ENCODE data around the gene SPATA31C1. TPM values are rescaled to one million over a fixed set of nuclear protein-coding genes. Genes with fewer than 3 reads are reported as not detected.

The SPATA31C1 gene
- total and polyA plus RNA-seq, 2 of the 8 experiments (the other 6 are each of a cell fraction or from before 2014, with no cell fraction given): 0.15 TPM; not detected in 1

DNA sequence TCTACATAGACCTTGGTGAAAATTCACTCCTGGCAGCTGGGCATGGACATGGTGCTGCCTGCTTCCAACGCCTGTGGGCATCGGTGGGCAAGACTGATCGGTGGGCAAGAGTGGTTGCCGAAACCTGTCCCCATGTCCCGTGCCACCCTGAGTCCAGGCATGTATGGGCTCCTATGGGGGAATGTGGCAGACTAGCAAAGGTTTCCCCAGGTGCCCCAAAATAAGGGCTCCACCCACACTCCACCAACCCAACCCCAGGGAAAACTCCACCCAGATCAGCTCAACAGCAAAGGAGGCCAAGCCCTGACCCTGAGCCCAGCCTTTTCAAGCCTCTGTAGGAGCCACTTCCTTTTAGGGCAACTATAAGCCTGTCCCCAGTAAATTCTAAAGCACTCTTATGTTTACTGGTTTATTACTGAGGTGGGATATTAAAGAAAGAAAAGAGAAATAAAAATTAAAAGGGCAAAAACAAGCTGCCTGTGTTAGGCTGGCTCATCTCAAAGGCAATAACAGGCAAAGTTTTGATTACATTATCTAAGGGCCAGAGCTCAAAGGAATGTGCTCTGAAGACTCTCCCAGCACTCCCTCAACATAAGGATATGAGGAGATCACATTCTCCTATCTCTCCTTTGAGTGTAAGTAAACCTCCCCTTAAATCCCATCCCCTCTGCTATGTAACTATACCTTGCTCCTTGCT lies 44.0 kb upstream of the SPATA31C1 start:
- no peak overlapping the region for H3K4ac ChIP-seq (replicated peaks; ENCODE audit: insufficient read length, low read depth, low read length)
- no peak overlapping the region for H2AK5ac ChIP-seq (ENCODE audit: low read depth, low read length)
- no peak overlapping the region for H3K9ac ChIP-seq (replicated peaks in 1 of 4; ENCODE audit: extremely low read depth in 1 of 4, low read depth in 3 of 4, low read length in 3 of 4)
- H3K4me1 ChIP-seq (replicated peaks in 1 of 4; ENCODE audit: control insufficient read depth in 3 of 4, insufficient read depth in 4 of 4, low read length in 3 of 4): peaks cover 0 to 3% (median under 1%) of the 10 kb centered on the region in 4 experiments; a peak in 2 of 7 replicates
- no peak overlapping the region for H2AFZ ChIP-seq (ENCODE audit: low read length)
- no peak for FAIRE-seq
- H3K36me3 ChIP-seq (ENCODE audit: control insufficient read depth in 2 of 4, insufficient read depth in 4 of 4, low read length in 3 of 4): no peaks in the 10 kb centered on the region
- no peak overlapping the region for H2BK15ac ChIP-seq (ENCODE audit: low read length)
- peaks cover 8% of the 10 kb centered on the region; the same call in 1 of the 2 replicates for H3K23me2 ChIP-seq (ENCODE audit: low read depth, low read length)
- CTCF ChIA-PET (ENCODE audit: partially characterized antibody): interaction anchor here (1.8 to 4.4 kb wide), 3 partner anchors 10 to 21 kb away, joined by 3 to 30 read pairs (median 4); partner anchors contain the start of gene SPATA31E1
- no peak overlapping the region for H4K91ac ChIP-seq (replicated peaks; ENCODE audit: insufficient read length, low read length)
- H3K56ac ChIP-seq (replicated peaks; ENCODE audit: insufficient read length, low read depth, low read length): no peak overlapping the region
- H2BK120ac ChIP-seq (replicated peaks; ENCODE audit: low read depth, low read length): no peak overlapping the region
- no peaks in the 10 kb centered on the region for H3K27me3 ChIP-seq (replicated peaks in 1 of 4; ENCODE audit: control insufficient read depth in 3 of 4, extremely low read depth in 1 of 4, insufficient read depth in 3 of 4, low read length in 3 of 4)
- peak in 1 of 2 experiments; percentile 29 for DNase-seq (ENCODE audit: low read depth in 1 of 2, low spot score in 2 of 2)
- no peak overlapping the region for H3K18ac ChIP-seq (ENCODE audit: extremely low read depth, low read length)
- H3K9me3 ChIP-seq (ENCODE audit: insufficient read depth in 2 of 2, low read depth in 1 of 2, low read length in 1 of 2): no peaks in the 10 kb centered on the region; a peak in 1 of 4 replicates
- POLR2A ChIA-PET (ENCODE audit: partially characterized antibody): no interaction called here
- H2BK12ac ChIP-seq (ENCODE audit: low read depth, low read length): no peak overlapping the region
- no peak overlapping the region for H4K8ac ChIP-seq (ENCODE audit: extremely low read depth, insufficient read depth, low read length)
- H3K23ac ChIP-seq (ENCODE audit: insufficient read length): no peak overlapping the region
- H3K4me2 ChIP-seq (ENCODE audit: insufficient read depth in 1 of 2, low read depth in 2 of 2, low read length in 2 of 2): no peak overlapping the region
- H3K4me3 ChIP-seq (ENCODE audit: extremely low read depth in 1 of 4, insufficient read depth in 2 of 4, low read depth in 3 of 4, low read length in 4 of 4): no peak overlapping the region
- no peak overlapping the region for H2BK5ac ChIP-seq (ENCODE audit: low read depth, low read length)
- no peak for TF ChIP-seq NRF1 (IDR thresholded peaks at IDR 0.05; ENCODE audit: low read depth, low read length)
- TF ChIP-seq POLR2AphosphoS5 (IDR thresholded peaks at IDR 0.05; ENCODE audit: low read depth, low read length): no peak
- TF ChIP-seq ZNF274 (IDR thresholded peaks at IDR 0.05; ENCODE audit: borderline replicate concordance, extremely low read depth, low read length): no peak
- TF ChIP-seq CBX8 (IDR thresholded peaks at IDR 0.05; ENCODE audit: borderline replicate concordance, low read depth, low read length): no peak
- TF ChIP-seq SUZ12 (IDR thresholded peaks at IDR 0.05; ENCODE audit: low read length): no peak
- TF ChIP-seq SIRT6 (IDR thresholded peaks at IDR 0.05; ENCODE audit: low read length): no peak
- H2BK20ac ChIP-seq (ENCODE audit: low read length): no peak overlapping the region
- peaks cover 0 to 5% of the 10 kb centered on the region in 2 experiments for H4K20me1 ChIP-seq (replicated peaks in 1 of 2; ENCODE audit: control insufficient read depth in 1 of 2, insufficient read depth in 2 of 2, low read length in 2 of 2)
- H3K79me1 ChIP-seq (ENCODE audit: low read depth, low read length): no peaks in the 10 kb centered on the region
- H3K79me2 ChIP-seq (ENCODE audit: control insufficient read depth in 1 of 2, insufficient read depth in 2 of 2, low read length in 2 of 2): no peaks in the 10 kb centered on the region
- no peak overlapping the region for H3K14ac ChIP-seq (ENCODE audit: insufficient read length)
- no peak overlapping the region for H4K5ac ChIP-seq (ENCODE audit: insufficient read length, low read depth, low read length)
- no peak overlapping the region for H3K27ac ChIP-seq (ENCODE audit: low read depth, low read length)
- 91% methylated on average over 5 of the region's 5 CpGs; no CpG with 5 or more reads in 1 of the 2 experiments for whole genome bisulfite sequencing, 2 experiments (ENCODE audit: extremely low coverage in 1 of 2, insufficient coverage in 1 of 2, insufficient read length in 1 of 2, insufficient replicate concordance in 2 of 2, low coverage in 1 of 2, low lambda C conversion rate in 2 of 2, missing lambda C conversion rate in 1 of 2)
